Coronary artery (tissue), 2 donors: Measurements from ENCODE around the gene CHN2.

Source experiments
- DNase-seq: peaks from one replicate; pipeline ENCODE4 v3.0.0-alpha.2; 2017; ENCODE audit warnings: low spot score
- H3K27ac ChIP-seq, 2 donors: fragments of 200-600 bp; sonication (generic); one replicate each; pipeline ENCODE4 v1.5.1; 2016 to 2019
- H3K4me3 ChIP-seq: fragments of 200-600 bp; sonication (generic); 2 replicates; pipeline ENCODE4 v1.5.1; 2016; ENCODE audit warnings: mild to moderate bottlenecking, moderate library complexity
- CTCF ChIP-seq: fragments of 200-600 bp; sonication (generic); IDR thresholded peaks from one replicate; pipeline ENCODE4 v1.5.1; 2019; ENCODE audit warnings: antibody characterized with exemption

The CHN2 gene

GRCh38 chr7:29297194-29297890 is 102.8 kb downstream of the CHN2 start:
- TF ChIP-seq CTCF: no peak
- no peak overlapping the region for H3K4me3 ChIP-seq
- H3K27ac ChIP-seq: no peak overlapping the region
- DNase-seq: no peak

GRCh38 chr7:29299086-29299485 is 104.5 kb downstream of the CHN2 start:
- TF ChIP-seq CTCF: no peak
- Histone ChIP-seq H3K27ac (no peak overlapping the region), H3K4me3 (no peak overlapping the region)
- no peak for DNase-seq

GRCh38 chr7:29300026-29300480 is 105.5 kb downstream of the CHN2 start:
- no peak overlapping the region for H3K27ac ChIP-seq
- DNase-seq: no peak
- no peak for TF ChIP-seq CTCF
- H3K4me3 ChIP-seq: no peak overlapping the region

GRCh38 chr7:29300649-29301048 is 106.1 kb downstream of the CHN2 start:
- Histone ChIP-seq H3K27ac (no peak overlapping the region), H3K4me3 (no peak overlapping the region)
- no peak for DNase-seq
- no peak for TF ChIP-seq CTCF

- DNase-seq: no peak
- no peak overlapping the region for H3K27ac ChIP-seq
- no peak overlapping the region for H3K4me3 ChIP-seq
- TF ChIP-seq CTCF: no peak
Observed at GRCh38 chr7:29302666-29303395, 108.3 kb downstream of the CHN2 start.

GRCh38 chr7:29304756-29305155 is 110.2 kb downstream of the CHN2 start:
- no peak for TF ChIP-seq CTCF
- H3K27ac ChIP-seq: no peak overlapping the region
- H3K4me3 ChIP-seq: no peak overlapping the region
- no peak for DNase-seq
